IPS DF 6.9 (cell line): Measurements from ENCODE around the gene KCNQ1OT1.

Source experiments
- DNase-seq: peaks from one replicate; pipeline ENCODE4 v3.0.0-alpha.2; 2013; ENCODE audit warnings: low read depth, low spot score
- H3K27ac ChIP-seq: one replicate; pipeline ENCODE4 v1.5.1; 2013; ENCODE audit warnings: low read length, control low read depth
- H3K27me3 ChIP-seq: 2 replicates; pipeline ENCODE4 v1.6.1; 2013; ENCODE audit warnings: mild to moderate bottlenecking, low read length; ENCODE audit not compliant: control insufficient read depth, insufficient read depth
- H3K36me3 ChIP-seq: 2 replicates; pipeline ENCODE4 v1.6.1; 2013; ENCODE audit warnings: low read length; ENCODE audit not compliant: control insufficient read depth, insufficient read depth
- H3K4me1 ChIP-seq: 2 replicates; pipeline ENCODE4 v1.6.1; 2013; ENCODE audit warnings: low read length; ENCODE audit not compliant: control insufficient read depth, insufficient read depth
- H3K4me3 ChIP-seq: 2 replicates; pipeline ENCODE4 v1.5.1; 2013; ENCODE audit warnings: mild to moderate bottlenecking, low read length
- H3K9me3 ChIP-seq: 2 replicates; pipeline ENCODE4 v1.6.1; 2013; ENCODE audit warnings: low read length, inconsistent platforms; ENCODE audit not compliant: control insufficient read depth, insufficient read depth
- WGBS: extraction: QIAGEN DNeasy Blood & Tissue Kit; methylation state at CpG from one replicate; pipeline ENCODE4 v1.1.7; 2013; ENCODE audit warnings: mixed read lengths, missing lambda C conversion rate; ENCODE audit not compliant: insufficient read length, insufficient coverage; 5-methylcytosine and 5-hydroxymethylcytosine counted together

The KCNQ1OT1 gene

GRCh38 chr11:2718817-2719438 lies 19.1 kb upstream of the KCNQ1OT1 start:
- H3K4me1 ChIP-seq, result peaks cover 5% of the 10 kb centered on the region
- H3K36me3 ChIP-seq, result no peaks in the 10 kb centered on the region
- H3K27ac ChIP-seq, result no peak overlapping the region
- DNase-seq, result no peak
- no peaks in the 10 kb centered on the region for H3K9me3 ChIP-seq
- peaks cover 30% of the 10 kb centered on the region for H3K27me3 ChIP-seq
- WGBS, result no CpG with 5 or more reads among the region's 11 CpGs
- no peak overlapping the region for H3K4me3 ChIP-seq

GRCh38 chr11:2717561-2718325 lies 17.9 kb upstream of the KCNQ1OT1 start:
- Histone ChIP-seq H3K9me3 (no peaks in the 10 kb centered on the region), H3K36me3 (no peaks in the 10 kb centered on the region), H3K4me1 (peaks cover 5% of the 10 kb centered on the region), H3K4me3 (no peak overlapping the region), H3K27me3 (peaks cover 27% of the 10 kb centered on the region; the same call in 1 of the 2 replicates), H3K27ac (no peak overlapping the region)
- no CpG with 5 or more reads among the region's 22 CpGs for WGBS
- no peak for DNase-seq

- H3K27me3 ChIP-seq, result peaks cover 20% of the 10 kb centered on the region; the same call in 1 of the 2 replicates
- H3K9me3 ChIP-seq, result no peaks in the 10 kb centered on the region
- peaks cover 5% of the 10 kb centered on the region for H3K4me1 ChIP-seq
- no peak for DNase-seq
- H3K36me3 ChIP-seq, result no peaks in the 10 kb centered on the region
- WGBS, result no CpG with 5 or more reads among the region's 14 CpGs
- H3K27ac ChIP-seq, result no peak overlapping the region
- H3K4me3 ChIP-seq, result no peak overlapping the region
Observed at GRCh38 chr11:2716376-2717095, 16.7 kb upstream of the KCNQ1OT1 start.

- DNase-seq, result no peak
- Histone ChIP-seq H3K36me3 (no peaks in the 10 kb centered on the region), H3K9me3 (no peaks in the 10 kb centered on the region), H3K27me3 (peaks cover 17% of the 10 kb centered on the region; the same call in 1 of the 2 replicates), H3K4me1 (peaks cover 5% of the 10 kb centered on the region), H3K27ac (no peak overlapping the region), H3K4me3 (no peak overlapping the region)
- no CpG with 5 or more reads among the region's 15 CpGs for WGBS
Observed at GRCh38 chr11:2715716-2716350, 16.0 kb upstream of the KCNQ1OT1 start.

DNA sequence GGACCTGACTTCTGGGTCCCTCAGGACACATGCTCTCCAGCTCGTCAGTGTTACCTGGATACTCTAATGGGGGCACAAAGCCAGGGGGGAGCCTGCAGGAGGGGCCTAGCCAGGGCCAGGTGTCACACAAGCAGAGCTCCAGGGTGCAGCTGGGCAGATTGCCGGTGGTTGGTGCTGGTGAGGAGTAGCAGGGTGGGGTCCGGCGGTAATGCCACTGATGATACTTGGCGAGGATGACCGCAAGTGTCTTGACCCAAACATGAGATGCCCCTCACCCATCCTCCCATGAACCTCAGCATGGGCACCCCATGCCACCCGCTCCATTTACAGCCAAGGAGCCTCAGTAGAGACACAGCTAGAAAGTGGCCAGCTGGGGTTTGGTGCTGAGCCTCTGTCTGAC lies 15.1 kb upstream of the KCNQ1OT1 start:
- Histone ChIP-seq H3K36me3 (no peaks in the 10 kb centered on the region), H3K4me3 (no peak overlapping the region), H3K4me1 (peaks cover 5% of the 10 kb centered on the region), H3K27me3 (peaks cover 10% of the 10 kb centered on the region; the same call in 1 of the 2 replicates), H3K27ac (no peak overlapping the region), H3K9me3 (no peaks in the 10 kb centered on the region)
- DNase-seq, result no peak
- no CpG with 5 or more reads among the region's 7 CpGs for WGBS

- H3K27me3 ChIP-seq, result peaks cover 6% of the 10 kb centered on the region; the same call in 1 of the 2 replicates
- H3K4me3 ChIP-seq, result no peak overlapping the region
- peaks cover 5% of the 10 kb centered on the region for H3K4me1 ChIP-seq
- H3K9me3 ChIP-seq, result no peaks in the 10 kb centered on the region
- no peaks in the 10 kb centered on the region for H3K36me3 ChIP-seq
- no peak for DNase-seq
- WGBS, result no CpG with 5 or more reads among the region's 9 CpGs
- no peak overlapping the region for H3K27ac ChIP-seq
Observed at GRCh38 chr11:2714463-2714800, 14.6 kb upstream of the KCNQ1OT1 start.

DNA sequence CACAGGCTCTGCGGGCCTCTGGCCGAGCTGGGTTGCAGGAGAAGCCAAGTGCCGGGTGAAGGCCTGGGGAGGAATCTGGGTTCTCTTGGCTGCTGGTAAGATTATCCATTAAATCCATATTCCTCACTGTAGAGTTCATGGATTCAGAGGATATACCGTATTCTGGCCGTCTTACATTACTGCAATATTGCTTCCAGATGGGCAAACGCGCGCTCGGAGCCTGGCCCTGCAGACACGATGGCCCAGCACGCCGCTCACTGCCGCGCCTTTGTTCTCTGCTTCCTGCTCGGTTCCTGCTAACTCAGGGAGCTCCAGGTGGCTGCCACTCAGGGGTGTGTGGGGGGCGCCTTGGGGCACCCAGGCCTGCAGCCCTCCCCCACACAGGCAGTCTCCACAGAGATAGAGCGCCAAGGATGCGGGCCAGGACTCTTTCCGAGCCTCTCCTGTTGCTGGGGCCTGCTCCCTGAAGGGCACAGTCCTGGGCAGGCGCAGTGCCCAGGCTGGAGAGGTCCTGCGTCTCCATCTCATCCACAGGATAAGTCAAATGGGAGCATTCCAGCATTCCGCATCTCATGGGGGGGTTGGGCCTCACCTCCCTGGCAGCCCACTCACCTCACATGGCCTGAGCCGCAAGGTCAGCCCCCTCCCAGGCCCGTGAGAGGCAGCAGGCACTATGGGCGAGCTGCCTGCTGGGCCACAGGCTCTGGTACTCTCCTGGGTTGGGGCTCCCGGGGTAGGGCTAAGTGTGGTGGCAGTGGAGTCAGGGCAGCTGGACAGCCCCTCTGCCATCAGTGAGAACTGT lies 14.1 kb upstream of the KCNQ1OT1 start:
- Histone ChIP-seq H3K27ac (no peak overlapping the region), H3K36me3 (no peaks in the 10 kb centered on the region), H3K27me3 (peaks cover 6% of the 10 kb centered on the region; the same call in 1 of the 2 replicates), H3K4me1 (peaks cover 4% of the 10 kb centered on the region), H3K9me3 (no peaks in the 10 kb centered on the region), H3K4me3 (no peak overlapping the region)
- no peak for DNase-seq
- no CpG with 5 or more reads among the region's 26 CpGs for WGBS

- H3K27ac ChIP-seq, result no peak overlapping the region
- DNase-seq, result no peak
- no CpG with 5 or more reads among the region's 12 CpGs for WGBS
- H3K4me3 ChIP-seq, result no peak overlapping the region
- H3K4me1 ChIP-seq, result no peaks in the 10 kb centered on the region
- no peaks in the 10 kb centered on the region for H3K36me3 ChIP-seq
- peaks cover 6% of the 10 kb centered on the region; the same call in 1 of the 2 replicates for H3K27me3 ChIP-seq
- H3K9me3 ChIP-seq, result no peaks in the 10 kb centered on the region
Observed at GRCh38 chr11:2713094-2713493, 13.3 kb upstream of the KCNQ1OT1 start.

GRCh38 chr11:2711161-2711560 lies 11.4 kb upstream of the KCNQ1OT1 start:
- Histone ChIP-seq H3K9me3 (no peaks in the 10 kb centered on the region), H3K27ac (no peak overlapping the region), H3K36me3 (no peaks in the 10 kb centered on the region), H3K27me3 (peaks cover 3% of the 10 kb centered on the region; the same call in 1 of the 2 replicates), H3K4me1 (no peaks in the 10 kb centered on the region), H3K4me3 (no peak overlapping the region)
- no CpG with 5 or more reads among the region's 6 CpGs for WGBS
- no peak for DNase-seq
